HG03457 (cell line): ENCODE results near the gene NMU.
"Not testable (repeated sequence)": the region's sequence is repeated elsewhere in the genome, so short reads cannot be mapped to it uniquely, and the experiment has no call there.

ENCODE experiments used
- ATAC-seq: cut with Tn5 transposase; IDR thresholded peaks from one replicate; pipeline ENCODE4 v1.9.1; 2021; ENCODE audit warnings: moderate number of reproducible peaks; ENCODE audit not compliant: unreplicated experiment

NMU gene

DNA sequence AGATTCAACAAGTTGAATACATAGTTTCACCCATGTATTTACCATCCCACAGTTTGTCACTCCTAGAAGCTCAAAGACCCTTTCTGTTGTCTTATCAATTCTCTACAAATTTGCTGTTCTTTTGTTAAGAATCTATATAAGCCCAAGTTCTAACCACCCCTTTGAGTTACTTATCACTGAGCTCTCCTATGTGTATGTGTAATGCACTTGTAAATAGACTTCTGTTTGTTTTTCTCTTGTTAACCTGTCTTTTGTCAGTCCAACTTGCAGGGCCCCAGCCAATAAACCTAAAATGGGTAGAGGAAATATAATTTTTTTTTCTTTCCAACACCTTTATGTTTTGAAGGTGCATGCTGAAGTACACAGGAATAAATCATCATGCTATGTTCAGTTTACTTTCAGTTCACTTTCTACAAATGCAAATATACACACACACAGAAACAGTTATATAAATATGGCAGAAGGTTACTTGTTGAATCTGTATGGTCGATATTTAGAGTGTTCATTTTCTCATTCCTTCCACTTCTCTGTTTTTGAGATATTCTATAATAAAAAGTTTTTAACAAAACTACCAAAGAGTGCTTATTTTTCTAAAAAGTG lies 67.1 kb downstream of the NMU start:
- no peak for ATAC-seq

DNA sequence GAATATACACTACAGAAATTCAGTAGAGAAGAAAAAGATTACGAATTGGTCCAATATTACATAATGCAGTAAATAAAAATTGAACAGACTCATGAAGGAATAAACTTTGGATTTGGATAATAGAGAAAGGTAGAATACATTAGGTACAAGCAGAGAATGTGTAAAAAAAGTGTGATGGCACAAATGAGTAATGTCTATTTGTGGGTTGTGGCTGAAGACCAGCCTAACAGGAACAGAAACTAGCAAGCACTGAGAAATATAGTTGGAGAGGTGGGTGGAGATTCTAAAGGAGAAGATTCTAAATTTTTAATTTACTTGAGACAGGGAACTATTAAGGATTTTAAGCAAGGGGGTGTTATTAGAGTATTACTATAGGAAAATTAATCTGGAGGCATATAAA lies 74.2 kb downstream of the NMU start:
- peak; percentile 100 for ATAC-seq

DNA sequence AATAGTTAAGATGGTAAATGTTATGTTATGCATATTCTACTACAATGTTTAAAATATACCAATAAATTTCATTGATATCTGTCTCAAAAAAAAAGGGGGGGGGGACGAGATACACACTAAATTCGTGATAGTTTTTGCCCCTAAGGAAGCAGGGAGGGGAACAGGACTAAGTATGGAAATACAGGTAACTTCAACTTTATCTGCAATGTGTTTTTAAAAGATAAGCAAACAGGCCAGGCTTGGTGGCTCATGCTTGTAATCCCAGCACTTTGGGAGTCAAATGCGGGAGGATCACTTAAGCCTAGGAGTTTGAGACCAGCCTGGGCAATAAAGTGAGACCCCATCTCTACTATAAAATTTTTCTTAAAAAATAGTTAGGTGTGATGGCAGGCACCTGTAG lies 76.0 kb downstream of the NMU start:
- ATAC-seq = no peak

DNA sequence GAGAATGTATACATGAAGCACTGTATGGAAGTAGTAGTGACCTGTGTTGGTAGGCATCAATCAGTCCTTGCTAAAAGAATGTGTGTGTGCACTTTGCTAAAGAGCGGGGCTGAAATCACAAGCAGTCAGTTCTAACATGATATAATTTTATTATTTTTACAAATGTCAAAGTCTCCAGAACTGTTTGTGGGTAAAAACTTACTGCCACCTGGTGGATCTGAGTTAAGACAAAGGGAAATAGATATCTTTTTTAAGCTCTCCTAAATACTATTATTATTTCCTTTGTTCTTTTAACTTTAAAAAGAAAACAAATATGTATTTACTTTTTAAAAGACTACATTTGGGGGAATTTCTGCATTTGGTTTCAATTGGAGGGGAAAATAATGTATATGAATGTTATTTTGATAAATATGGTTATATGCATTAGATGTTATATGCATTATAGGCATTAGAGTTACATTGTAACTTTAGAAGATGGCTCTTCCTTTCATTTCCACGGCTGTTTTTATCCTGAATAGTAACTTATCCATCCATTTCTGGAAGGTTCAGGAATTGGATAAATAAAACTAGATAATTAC lies 81.6 kb downstream of the NMU start:
- no peak for ATAC-seq

DNA sequence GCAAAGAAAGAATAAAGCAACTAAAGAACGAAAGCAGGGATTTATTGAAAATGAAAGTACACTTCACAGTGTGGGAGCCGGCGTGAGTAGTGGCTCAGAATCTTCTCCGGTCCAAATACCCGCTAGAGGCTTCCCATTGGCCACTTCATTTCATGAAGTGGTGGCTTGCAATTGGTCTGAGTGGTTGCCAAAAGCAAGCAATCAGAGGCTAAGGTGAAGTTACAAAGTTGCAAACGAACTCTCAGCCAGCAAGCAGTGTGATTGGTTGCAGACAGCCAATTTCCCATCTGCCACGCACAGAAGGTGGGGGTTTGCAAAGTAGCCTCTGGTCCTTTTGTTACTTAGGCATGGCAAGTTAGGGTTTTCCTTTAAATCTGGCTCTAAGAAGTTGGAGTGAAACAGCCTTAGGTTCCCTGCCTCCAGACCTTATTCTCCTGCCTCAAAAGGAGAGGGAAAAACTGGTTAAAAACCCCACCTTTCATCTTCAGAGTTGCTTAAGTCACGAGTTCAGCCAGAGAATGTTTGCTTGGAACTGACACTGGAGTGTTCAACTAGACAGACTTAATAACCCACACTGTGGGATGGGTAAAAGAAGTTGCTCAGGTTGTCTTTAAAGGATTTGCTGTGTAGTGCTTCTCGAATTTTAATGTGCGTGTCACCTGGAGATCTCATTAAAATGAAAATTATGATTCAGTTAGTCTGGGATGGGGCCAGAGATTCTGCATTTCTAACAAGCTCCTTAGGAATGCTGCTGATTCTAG lies 82.5 kb downstream of the NMU start:
- no peak for ATAC-seq

DNA sequence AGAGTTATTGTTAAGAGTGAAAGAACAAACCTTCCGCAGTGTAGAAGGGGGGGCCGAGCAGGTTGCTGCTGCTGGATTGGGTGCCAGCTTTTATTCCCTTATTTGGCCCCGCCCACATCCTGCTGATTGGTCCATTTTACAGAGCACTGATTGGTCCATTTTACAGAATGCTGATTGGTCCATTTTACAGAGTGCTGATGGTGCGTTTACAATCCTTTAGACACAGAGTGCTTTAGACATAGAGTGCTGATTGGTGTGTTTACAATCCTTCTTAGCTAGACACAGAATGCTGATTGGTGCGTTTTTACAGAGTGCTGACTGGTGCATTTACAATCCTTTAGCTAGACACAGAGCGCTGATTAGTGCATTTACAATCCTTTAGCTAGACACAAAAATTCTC lies 84.1 kb downstream of the NMU start:
- ATAC-seq = not testable (repeated sequence)

DNA sequence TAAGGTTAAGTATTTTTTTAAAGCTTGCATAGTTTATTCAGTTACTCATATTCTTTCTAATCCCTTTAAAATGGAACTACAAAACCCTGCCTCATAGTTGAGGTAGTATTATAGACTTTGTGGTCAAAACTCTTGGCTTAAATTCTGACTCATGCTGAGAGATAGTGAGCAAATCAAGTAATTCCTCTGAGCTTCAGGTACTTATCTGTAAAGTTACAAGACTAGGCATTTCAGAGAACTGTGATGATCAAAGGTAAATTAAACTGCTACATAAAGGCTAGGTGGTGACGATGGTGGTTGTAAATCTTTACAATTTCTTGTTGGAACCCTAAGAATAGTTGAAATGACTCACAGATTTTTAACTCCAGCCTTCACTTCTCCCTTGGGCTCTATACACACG lies 86.2 kb downstream of the NMU start:
- no peak for ATAC-seq

DNA sequence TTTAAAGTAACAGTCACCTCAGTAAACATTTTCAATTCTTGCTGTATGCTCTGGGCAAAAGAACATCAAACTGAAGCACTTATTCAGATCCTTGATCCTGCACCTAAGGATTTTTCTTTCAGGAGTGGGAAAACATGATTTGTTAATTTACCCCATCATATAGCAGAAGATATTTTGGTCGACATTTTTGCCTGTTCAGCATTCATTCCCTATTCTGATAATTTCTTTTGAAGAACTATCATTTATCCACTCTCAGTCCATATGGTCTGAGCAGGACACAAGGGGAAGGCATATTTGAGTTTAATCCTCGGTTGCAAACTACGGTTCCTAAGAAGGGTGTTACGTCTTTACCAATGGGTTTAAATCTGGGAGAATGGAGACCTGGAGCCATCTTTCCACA lies 88.2 kb downstream of the NMU start:
- ATAC-seq = no peak

DNA sequence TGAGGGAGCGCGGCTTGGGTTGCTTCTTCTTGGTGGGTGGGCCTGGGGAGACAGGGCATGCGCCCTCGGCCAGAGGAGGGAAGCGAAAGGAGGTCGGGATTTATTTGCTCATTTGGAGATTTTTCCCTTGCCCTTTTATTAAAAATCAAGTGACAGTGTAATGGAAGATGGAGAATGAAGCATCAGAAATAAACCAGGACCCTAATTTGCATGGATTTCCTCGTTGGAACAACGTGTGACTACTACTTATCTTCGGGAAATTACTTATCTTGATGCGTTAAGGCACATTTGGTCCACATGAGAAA lies 88.7 kb downstream of the NMU start:
- ATAC-seq = no peak

DNA sequence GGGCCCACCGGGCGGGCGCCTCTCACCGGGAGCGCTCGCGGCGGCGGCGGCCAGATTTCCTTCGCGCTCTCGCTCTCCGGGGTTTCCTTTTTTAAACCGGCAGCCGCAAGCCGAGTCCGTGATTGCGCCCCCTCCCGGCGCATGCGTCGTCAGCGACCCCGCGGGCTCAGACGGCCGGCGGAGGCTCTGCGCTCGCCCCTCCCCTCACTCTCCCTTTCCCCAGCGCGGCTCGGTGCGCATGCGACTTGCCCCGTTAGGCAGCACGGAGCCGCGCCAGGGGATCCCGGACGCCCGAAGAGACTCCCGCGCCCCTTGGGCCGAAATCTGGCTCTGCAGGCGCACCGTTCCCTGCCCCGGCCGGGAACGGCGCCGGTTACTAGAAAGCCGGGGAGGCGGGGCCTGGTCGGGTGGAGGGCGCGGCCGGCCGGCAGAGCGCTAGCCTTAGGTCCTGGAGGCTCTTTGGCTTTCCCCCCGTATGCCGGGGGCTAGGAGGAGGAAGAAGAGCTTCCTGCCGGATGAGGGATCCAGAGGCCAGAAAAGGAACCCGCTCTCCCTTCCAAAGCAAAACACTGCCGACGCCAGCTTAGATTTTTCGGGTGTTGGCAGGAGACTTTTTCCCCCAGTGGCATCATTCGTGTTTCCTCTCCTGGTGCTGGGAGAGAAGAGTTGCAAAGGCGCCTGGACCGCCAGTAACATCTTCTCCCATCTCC lies 89.2 kb downstream of the NMU start, which contains the start of gene CLOCK:
Gene CLOCK, minus strand, starts transcription at position 154 of the 710 bp plus-strand sequence. CDS start 64,124 bp downstream, outside the sequence.
- ATAC-seq = peak; percentile 63

DNA sequence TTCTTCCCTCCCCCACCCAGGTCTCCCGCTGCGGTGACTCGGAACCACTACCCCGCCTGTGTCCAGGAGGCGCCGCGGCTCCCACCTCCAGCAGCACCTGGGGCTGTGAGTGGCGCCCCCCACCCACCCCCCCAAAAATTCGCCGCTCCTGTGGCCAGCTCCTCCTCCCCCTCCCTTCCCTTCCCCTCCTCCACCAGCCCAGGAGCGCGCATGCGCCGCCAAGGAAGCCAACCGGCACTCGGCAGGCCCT lies 89.7 kb downstream of the NMU start:
- no peak for ATAC-seq

DNA sequence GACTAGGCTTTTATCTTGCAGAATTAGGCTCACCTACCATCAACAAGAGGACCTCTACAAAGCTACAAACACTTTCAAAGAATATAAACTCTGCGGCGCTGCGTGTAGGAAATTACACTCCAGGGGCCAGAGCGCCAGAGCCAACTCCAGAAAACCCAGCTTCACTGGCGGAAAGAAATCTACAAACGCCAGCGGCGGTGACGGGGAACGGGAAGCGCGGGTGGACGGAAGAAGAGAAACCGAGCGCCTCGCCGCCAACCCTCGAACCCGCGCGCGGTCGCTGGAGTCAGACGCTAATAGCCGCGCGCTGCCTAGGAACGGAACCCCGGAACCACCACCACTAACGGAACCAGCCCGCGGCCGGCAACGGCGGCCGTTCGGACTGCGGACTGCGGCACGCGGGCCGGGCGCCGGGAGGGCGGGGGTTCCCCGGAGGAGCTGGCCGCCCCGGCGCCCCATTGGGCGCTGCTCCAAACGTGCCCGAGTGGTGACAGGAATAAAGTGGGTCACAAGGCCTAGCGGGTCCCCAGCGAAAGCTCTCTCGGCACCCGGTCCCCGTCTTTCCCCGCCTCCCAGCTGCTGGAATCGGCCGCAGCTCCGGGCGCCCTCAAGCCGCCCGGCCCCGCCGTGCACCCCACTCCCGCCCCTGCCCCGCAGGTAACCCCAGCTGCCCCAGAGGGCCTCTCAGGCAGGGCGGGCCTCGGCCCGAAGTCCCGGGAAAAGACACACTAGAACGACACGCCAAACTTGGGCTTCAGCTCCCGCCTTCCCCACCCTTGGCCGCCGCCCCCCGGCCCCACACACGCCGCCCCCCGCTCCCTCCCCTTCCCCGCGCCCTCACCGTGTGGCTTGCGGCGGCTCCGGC lies 90.2 kb downstream of the NMU start:
- peak; percentile 28 for ATAC-seq
